Activated naive CD4-positive, alpha-beta T cell treated with anti-CD3 and anti-CD28 coated beads, Interleukin-2, amount 50 U/mL, for 24 hours (primary cell): ENCODE data around the gene NFATC2.

Source experiments
- H3K27ac Mint-ChIP-seq: one replicate; pipeline ENCODE4 v1.8.0; 2021; ENCODE audit warnings: mild to moderate bottlenecking, mixed read lengths
- H3K27me3 Mint-ChIP-seq: one replicate; pipeline ENCODE4 v1.8.0; 2021; ENCODE audit warnings: mixed read lengths
- H3K36me3 Mint-ChIP-seq: one replicate; pipeline ENCODE4 v1.8.0; 2021; ENCODE audit warnings: mixed read lengths
- H3K4me1 Mint-ChIP-seq: one replicate; pipeline ENCODE4 v1.8.0; 2021; ENCODE audit warnings: mixed read lengths
- H3K4me3 Mint-ChIP-seq: one replicate; pipeline ENCODE4 v1.8.0; 2021; ENCODE audit warnings: mild to moderate bottlenecking, mixed read lengths
- H3K9me3 Mint-ChIP-seq: one replicate; pipeline ENCODE4 v1.8.0; 2021; ENCODE audit warnings: mixed read lengths

NFATC2 gene

DNA sequence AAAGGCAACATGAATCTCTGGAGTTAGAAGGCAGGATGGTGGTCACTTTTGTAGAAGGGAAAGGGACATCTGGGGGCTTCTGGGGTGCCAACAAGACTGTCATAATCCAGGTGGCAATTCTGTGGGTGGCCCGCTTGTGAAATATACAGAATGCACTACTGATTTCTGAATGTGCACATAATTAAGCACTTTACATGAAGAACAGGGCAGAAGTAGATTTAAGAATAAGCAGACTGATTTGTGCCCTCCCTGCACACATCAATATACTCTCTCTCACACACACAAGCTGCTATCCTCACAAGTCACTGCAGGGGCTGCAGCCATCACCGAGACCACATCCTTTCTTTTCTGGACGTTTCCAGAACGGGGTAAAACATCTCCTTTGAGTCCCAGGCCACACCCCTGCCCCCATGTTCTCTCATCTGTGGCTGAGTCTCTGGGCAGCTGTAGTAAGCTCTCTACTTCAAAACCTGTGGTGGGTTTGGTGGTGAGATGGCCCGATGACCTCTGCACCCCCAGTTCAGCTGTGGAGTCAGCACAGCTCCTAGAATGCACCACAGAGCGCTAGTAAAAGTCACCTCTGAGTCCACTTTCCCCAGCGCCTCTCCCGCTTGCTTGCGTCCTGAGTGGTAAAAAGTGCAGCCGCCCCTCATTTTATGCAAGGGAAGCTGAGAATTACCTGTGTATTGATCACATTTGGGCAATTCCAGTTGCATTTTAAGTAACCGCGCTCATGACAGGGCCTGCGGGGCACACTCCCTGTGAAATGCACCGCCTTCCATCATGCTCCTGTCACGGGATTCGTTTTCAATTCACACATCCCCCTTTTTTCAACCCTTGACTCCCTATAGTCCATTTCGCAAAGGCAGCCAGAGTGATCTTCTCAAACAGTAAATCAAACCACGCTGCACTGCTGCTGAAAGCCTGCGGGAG is 115.5 kb downstream of the NFATC2 start:
- Mint-ChIP-seq H3K27ac (no peak overlapping the region), H3K9me3 (no peaks in the 10 kb centered on the region), H3K27me3 (no peaks in the 10 kb centered on the region), H3K4me1 (peaks cover 32% of the 10 kb centered on the region), H3K4me3 (no peak overlapping the region), H3K36me3 (peaks cover 7% of the 10 kb centered on the region)

DNA sequence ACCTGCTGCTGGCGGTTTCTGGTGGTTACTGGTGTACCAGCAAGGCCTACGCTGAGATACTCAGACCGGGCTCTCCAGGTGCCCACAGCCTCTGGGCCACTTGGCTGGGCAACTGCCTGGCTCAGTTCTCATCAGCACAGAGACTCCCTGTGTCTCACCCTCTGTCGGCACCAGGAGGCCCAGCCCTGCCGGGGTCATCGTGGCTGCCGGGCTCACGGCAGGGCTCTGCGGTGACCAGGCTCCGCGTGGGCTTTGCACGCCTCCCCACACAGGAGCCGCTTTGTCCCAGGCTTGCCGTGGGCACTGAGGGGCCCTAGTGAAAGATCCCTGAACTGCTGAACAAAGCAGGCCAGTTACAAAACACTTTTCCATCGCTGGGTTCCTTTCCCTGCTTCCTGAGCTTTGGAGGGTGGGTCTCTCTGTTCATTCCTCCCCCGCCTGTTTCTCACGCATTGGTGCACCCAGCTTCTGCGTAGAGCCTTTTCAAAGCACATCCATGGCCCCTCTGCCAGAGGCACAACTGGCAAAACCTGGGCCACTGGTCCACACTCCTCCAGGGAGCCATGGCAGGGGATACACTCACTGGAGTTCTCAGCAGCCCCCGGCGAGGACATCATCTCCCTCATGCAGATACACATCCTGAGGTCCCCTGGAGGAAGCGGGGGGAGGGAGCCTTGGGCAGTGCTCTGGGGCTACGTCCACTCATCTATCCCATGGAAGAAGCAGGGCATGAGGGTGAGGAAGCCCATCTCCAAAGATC is 117.0 kb downstream of the NFATC2 start:
- H3K4me3 Mint-ChIP-seq = no peak overlapping the region
- no peak overlapping the region for H3K27ac Mint-ChIP-seq
- peaks cover 2% of the 10 kb centered on the region for H3K36me3 Mint-ChIP-seq
- no peaks in the 10 kb centered on the region for H3K9me3 Mint-ChIP-seq
- H3K27me3 Mint-ChIP-seq = no peaks in the 10 kb centered on the region
- peaks cover 21% of the 10 kb centered on the region for H3K4me1 Mint-ChIP-seq

GRCh38 chr20:51424270-51425117 is 118.0 kb downstream of the NFATC2 start:
- H3K9me3 Mint-ChIP-seq = no peaks in the 10 kb centered on the region
- H3K27ac Mint-ChIP-seq = peak overlapping the region; percentile 74
- H3K36me3 Mint-ChIP-seq = peaks cover 5% of the 10 kb centered on the region
- H3K4me3 Mint-ChIP-seq = no peak overlapping the region
- H3K4me1 Mint-ChIP-seq = peaks cover 29% of the 10 kb centered on the region
- H3K27me3 Mint-ChIP-seq = no peaks in the 10 kb centered on the region

- H3K4me3 Mint-ChIP-seq = no peak overlapping the region
- H3K27me3 Mint-ChIP-seq = no peaks in the 10 kb centered on the region
- H3K27ac Mint-ChIP-seq = peak overlapping the region; percentile 41
- no peaks in the 10 kb centered on the region for H3K9me3 Mint-ChIP-seq
- peaks cover 5% of the 10 kb centered on the region for H3K36me3 Mint-ChIP-seq
- peaks cover 33% of the 10 kb centered on the region for H3K4me1 Mint-ChIP-seq
Measured at GRCh38 chr20:51423810-51424209, 118.7 kb downstream of the NFATC2 start.

- H3K4me3 Mint-ChIP-seq = no peak overlapping the region
- H3K4me1 Mint-ChIP-seq = peaks cover 32% of the 10 kb centered on the region
- H3K27me3 Mint-ChIP-seq = no peaks in the 10 kb centered on the region
- peaks cover 5% of the 10 kb centered on the region for H3K36me3 Mint-ChIP-seq
- no peak overlapping the region for H3K27ac Mint-ChIP-seq
- no peaks in the 10 kb centered on the region for H3K9me3 Mint-ChIP-seq
Measured at GRCh38 chr20:51423290-51423667, 119.2 kb downstream of the NFATC2 start.

DNA sequence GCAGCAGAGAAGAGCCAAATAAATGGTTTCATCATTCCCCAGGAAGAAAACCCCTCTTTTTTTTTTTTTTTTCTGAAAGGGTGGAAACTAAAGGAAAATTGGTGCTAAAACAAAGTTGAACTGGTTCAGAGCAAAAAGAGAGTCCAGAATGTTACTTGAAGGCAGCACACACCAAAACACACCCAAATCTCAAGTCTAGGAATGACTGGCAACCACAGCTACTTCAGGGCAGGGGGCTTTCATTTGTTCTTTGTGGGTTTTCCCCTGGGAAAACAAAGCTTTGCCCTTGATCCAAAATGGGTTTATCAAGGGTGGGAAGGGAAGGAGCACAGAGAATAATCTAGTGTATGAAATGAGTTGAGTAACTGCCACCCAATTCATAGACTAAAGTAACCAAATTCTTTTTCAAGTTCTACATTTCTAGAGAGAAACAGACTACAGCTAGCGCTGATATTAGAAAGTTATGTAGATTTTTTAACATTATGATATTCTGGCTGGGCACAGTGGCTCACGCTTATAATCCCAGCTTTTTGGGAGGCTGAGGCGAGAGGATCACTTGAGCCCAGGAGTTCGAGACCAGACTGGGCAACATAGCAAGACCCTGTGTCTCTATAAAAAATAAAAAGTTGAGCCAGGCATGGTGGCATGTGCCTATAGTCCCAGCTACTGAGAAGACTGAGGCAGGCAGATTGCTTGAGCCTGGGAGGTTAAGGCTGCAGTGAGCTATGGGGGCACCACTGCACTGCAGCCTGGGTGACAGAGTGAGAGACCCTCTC is 119.8 kb downstream of the NFATC2 start:
- Mint-ChIP-seq H3K27me3 (no peaks in the 10 kb centered on the region), H3K9me3 (no peaks in the 10 kb centered on the region), H3K4me1 (peaks cover 27% of the 10 kb centered on the region), H3K4me3 (no peak overlapping the region), H3K36me3 (peaks cover 5% of the 10 kb centered on the region), H3K27ac (no peak overlapping the region)

- Mint-ChIP-seq H3K27me3 (no peaks in the 10 kb centered on the region), H3K4me3 (no peak overlapping the region), H3K36me3 (peaks cover 9% of the 10 kb centered on the region), H3K9me3 (no peaks in the 10 kb centered on the region), H3K27ac (no peak overlapping the region), H3K4me1 (peaks cover 29% of the 10 kb centered on the region)
Measured at GRCh38 chr20:51420805-51421204, 121.7 kb downstream of the NFATC2 start.

DNA sequence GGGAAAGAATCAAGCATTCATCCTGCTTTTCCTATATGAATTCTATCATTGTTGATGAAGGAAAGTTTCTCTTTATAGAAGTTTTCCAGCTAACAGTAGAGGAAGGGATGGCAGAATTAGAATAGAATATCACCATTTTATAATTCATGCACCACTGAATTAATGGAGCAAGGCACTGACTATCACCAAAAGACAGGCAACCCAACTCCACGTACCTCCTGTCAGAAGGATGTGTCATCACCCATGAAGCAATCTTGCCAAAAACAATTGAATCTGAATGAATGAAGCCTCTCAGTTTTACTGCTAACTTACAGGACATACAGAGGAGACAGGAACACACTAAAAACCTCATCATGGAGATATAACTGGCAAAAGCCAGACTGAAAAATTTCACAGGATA is 122.4 kb downstream of the NFATC2 start:
- H3K4me3 Mint-ChIP-seq = no peak overlapping the region
- peak overlapping the region; percentile 86 for H3K27ac Mint-ChIP-seq
- peaks cover 11% of the 10 kb centered on the region for H3K36me3 Mint-ChIP-seq
- H3K9me3 Mint-ChIP-seq = no peaks in the 10 kb centered on the region
- H3K4me1 Mint-ChIP-seq = peaks cover 36% of the 10 kb centered on the region
- no peaks in the 10 kb centered on the region for H3K27me3 Mint-ChIP-seq

DNA sequence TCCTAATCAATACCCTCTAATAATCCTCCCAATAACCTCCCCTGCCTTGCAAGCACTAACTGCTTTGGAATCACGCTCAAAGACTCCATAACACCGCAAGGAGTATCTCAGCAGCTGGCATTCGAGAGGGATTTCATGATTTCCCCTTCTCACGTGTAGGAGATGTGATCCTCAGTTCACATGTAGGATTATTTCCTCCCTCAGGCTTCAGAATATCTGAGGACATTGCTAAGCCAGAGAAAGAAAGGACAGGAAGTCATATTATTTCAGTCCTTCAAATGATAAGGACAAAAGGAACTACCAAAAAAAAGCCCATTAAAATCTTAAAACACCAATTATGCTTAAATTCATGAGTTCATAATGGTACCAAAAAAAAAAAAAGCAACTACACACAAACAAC is 122.9 kb downstream of the NFATC2 start:
- no peak overlapping the region for H3K4me3 Mint-ChIP-seq
- no peaks in the 10 kb centered on the region for H3K27me3 Mint-ChIP-seq
- peaks cover 33% of the 10 kb centered on the region for H3K4me1 Mint-ChIP-seq
- H3K36me3 Mint-ChIP-seq = peaks cover 9% of the 10 kb centered on the region
- H3K9me3 Mint-ChIP-seq = no peaks in the 10 kb centered on the region
- peak overlapping the region; percentile 18 for H3K27ac Mint-ChIP-seq

DNA sequence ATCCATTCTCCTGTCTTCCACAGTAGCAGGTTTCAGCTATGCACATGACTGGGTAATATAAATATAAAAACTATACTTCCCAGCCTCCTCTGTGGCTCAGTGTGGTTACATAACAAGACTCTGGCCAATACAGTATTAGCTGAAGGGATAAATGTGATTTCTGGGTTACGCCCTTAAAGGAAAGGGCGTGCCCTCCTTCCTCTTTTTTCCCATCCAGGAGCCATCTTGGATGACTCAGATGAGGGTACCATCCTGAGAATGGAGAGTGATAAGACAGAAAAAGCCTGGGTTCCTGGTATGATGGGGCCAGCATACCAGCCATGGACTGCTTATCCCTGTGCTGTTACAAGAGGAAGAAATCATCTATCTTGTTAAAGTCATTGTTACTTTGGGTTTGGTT is 123.3 kb downstream of the NFATC2 start:
- Mint-ChIP-seq H3K27ac (no peak overlapping the region), H3K4me1 (peaks cover 32% of the 10 kb centered on the region), H3K9me3 (no peaks in the 10 kb centered on the region), H3K36me3 (peaks cover 9% of the 10 kb centered on the region), H3K27me3 (no peaks in the 10 kb centered on the region), H3K4me3 (no peak overlapping the region)

- peaks cover 36% of the 10 kb centered on the region for H3K4me1 Mint-ChIP-seq
- peak overlapping the region; percentile 12 for H3K27ac Mint-ChIP-seq
- H3K9me3 Mint-ChIP-seq = no peaks in the 10 kb centered on the region
- peaks cover 9% of the 10 kb centered on the region for H3K36me3 Mint-ChIP-seq
- H3K27me3 Mint-ChIP-seq = no peaks in the 10 kb centered on the region
- no peak overlapping the region for H3K4me3 Mint-ChIP-seq
Measured at GRCh38 chr20:51418137-51418529, 124.4 kb downstream of the NFATC2 start.

- H3K9me3 Mint-ChIP-seq = no peaks in the 10 kb centered on the region
- peaks cover 36% of the 10 kb centered on the region for H3K4me1 Mint-ChIP-seq
- peak overlapping the region; percentile 24 for H3K27ac Mint-ChIP-seq
- peaks cover 9% of the 10 kb centered on the region for H3K36me3 Mint-ChIP-seq
- no peaks in the 10 kb centered on the region for H3K27me3 Mint-ChIP-seq
- H3K4me3 Mint-ChIP-seq = no peak overlapping the region
Measured at GRCh38 chr20:51417250-51418136, 125.0 kb downstream of the NFATC2 start.

DNA sequence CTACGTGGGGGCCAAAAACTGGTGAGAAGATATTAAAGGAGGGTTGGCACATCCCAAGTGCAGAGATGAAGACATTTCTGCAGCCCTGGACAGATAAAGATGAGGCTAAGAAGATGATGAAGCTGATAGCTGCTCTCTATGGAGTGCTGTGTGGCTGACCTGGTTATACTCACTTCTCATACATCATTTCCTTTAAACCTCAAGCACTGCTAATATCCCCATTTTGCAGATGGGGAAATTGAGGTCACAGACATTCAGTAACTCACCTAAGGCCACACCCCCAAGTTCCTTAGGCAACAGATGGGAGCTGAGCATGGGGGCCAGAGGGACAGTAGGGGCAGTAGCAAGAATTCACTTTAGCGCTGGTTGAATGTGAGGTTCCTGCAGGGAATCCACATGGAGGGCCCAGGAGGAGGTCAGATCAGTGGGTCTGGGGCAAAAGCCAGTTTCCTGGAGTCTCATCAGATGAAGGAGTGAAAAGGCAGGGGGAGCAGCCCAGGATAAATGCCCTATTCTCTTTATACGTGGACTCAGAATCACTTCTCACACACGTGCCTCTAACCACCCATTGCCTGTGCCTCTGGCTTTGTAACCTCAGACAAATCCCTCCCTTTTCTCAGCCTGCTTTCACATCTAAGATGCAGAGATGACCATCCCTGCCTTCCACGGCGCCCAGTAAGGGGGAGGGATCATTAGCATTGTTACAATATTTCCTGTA is 125.8 kb downstream of the NFATC2 start:
- Mint-ChIP-seq H3K9me3 (no peaks in the 10 kb centered on the region), H3K4me3 (no peak overlapping the region), H3K4me1 (peaks cover 36% of the 10 kb centered on the region), H3K27me3 (no peaks in the 10 kb centered on the region), H3K27ac (peak overlapping the region; percentile 56), H3K36me3 (peaks cover 9% of the 10 kb centered on the region)
